Endothelial cell of umbilical vein (primary cell): ENCODE data around the gene NCAPH2. TPM values are rescaled to one million over a fixed set of nuclear protein-coding genes. Genes with fewer than 3 reads are reported as not detected.

Experiments used
- BruUV-seq: library from RNA; stranded (reverse); fragments of 400-500 nt; replicated peaks from 2 replicates; lab custom pipeline; 2021; lab: Mats Ljungman, UMichigan
- CTCF ChIA-PET: fragments of 300-600, 350-600 bp; sonication (Branson Sonifier 250); formaldehyde crosslinking; loops from one replicate; lab custom pipeline; 2021; ENCODE audit warnings: antibody characterized with exemption, inconsistent platforms; lab: Charles Lee
- POLR2A ChIA-PET: fragments of 300-600, 350-600 bp; sonication (Branson Sonifier 250); formaldehyde crosslinking; loops from one replicate; lab custom pipeline; 2021; ENCODE audit warnings: antibody characterized with exemption, inconsistent platforms; lab: Charles Lee
- DNase-seq: peaks from one replicate; pipeline ENCODE4 v3.0.0-alpha.2; 2011; ENCODE audit warnings: low read depth, low spot score
- FAIRE-seq: peaks from 2 replicates; lab custom pipeline; 2011; peaks lifted over from hg19 to GRCh38; lab: Jason Lieb, UNC
- H2AFZ ChIP-seq: 2 replicates; pipeline ENCODE4 v1.6.0; 2012; ENCODE audit warnings: low read depth, low read length, control low read depth, inconsistent platforms
- H3K27ac ChIP-seq: 2 replicates; pipeline ENCODE4 v1.5.1; 2011; ENCODE audit warnings: low read depth, mild to moderate bottlenecking, control low read depth, low read length, moderate library complexity; ENCODE audit not compliant: insufficient read depth
- H3K27me3 ChIP-seq, 2 experiments: 2 replicates each; pipeline versions ENCODE4 v1.6.0 to v1.6.1; 2011; ENCODE audit warnings: low read length in 2 of 2, mixed read lengths in 1 of 2; ENCODE audit not compliant: control insufficient read depth in 2 of 2, insufficient read depth in 2 of 2
- H3K36me3 ChIP-seq, 2 experiments: 2 replicates in 1 of 2; 3 replicates in 1 of 2; pipeline ENCODE4 v1.5.1; 2011; ENCODE audit warnings: low read length in 2 of 2, mild to moderate bottlenecking in 1 of 2, moderate library complexity in 1 of 2; ENCODE audit not compliant: control insufficient read depth in 2 of 2, insufficient read depth in 2 of 2; ENCODE audit errors: extremely low read depth in 1 of 2
- H3K4me1 ChIP-seq: 3 replicates; pipeline ENCODE4 v1.5.1; 2011; ENCODE audit warnings: mild to moderate bottlenecking, low read length; ENCODE audit not compliant: control insufficient read depth, insufficient read depth; ENCODE audit errors: extremely low read depth
- H3K4me2 ChIP-seq: 2 replicates; pipeline ENCODE4 v1.6.1; 2011; ENCODE audit warnings: low read length, control low read depth, mixed read lengths; ENCODE audit not compliant: insufficient read depth
- H3K4me3 ChIP-seq, 3 experiments: fragments of 200-600 bp in 1 of 3; sonication (generic), shearing (Covaris generic) in 1 of 3; replicated peaks in 1 of 3; 2 replicates each; pipeline ENCODE4 v1.5.1; 2011 to 2016; ENCODE audit warnings: control low read depth in 3 of 3, low read length in 3 of 3, mild to moderate bottlenecking in 2 of 3, inconsistent platforms in 1 of 3, low read depth in 1 of 3, moderate library complexity in 1 of 3; ENCODE audit not compliant: insufficient read depth in 1 of 3
- H3K79me2 ChIP-seq: 2 replicates; pipeline ENCODE4 v1.6.0; 2012; ENCODE audit warnings: low read length, inconsistent platforms; ENCODE audit not compliant: control insufficient read depth, insufficient read depth
- H3K9ac ChIP-seq: replicated peaks from 2 replicates; pipeline ENCODE3; 2011; ENCODE audit warnings: low read length, control low read depth; ENCODE audit not compliant: insufficient read depth; ENCODE audit errors: extremely low read depth
- H3K9me1 ChIP-seq: replicated peaks from 3 replicates; pipeline ENCODE4 v1.6.0; 2011; ENCODE audit warnings: mild to moderate bottlenecking, low read length; ENCODE audit not compliant: control insufficient read depth, insufficient read depth; ENCODE audit errors: extremely low read depth
- H3K9me3 ChIP-seq: replicated peaks from 2 replicates; pipeline ENCODE4 v1.5.1; 2012; ENCODE audit warnings: low read length, inconsistent platforms; ENCODE audit not compliant: control insufficient read depth, insufficient read depth
- H4K20me1 ChIP-seq: replicated peaks from 2 replicates; pipeline ENCODE3; 2011; ENCODE audit warnings: mild to moderate bottlenecking, low read length; ENCODE audit not compliant: control insufficient read depth, insufficient read depth; ENCODE audit errors: extremely low read depth
- EZH2 ChIP-seq: IDR thresholded peaks from 2 replicates; pipeline ENCODE4 v1.6.1; 2012; ENCODE audit warnings: borderline replicate concordance, low read depth, mild to moderate bottlenecking, moderate library complexity, low read length, inconsistent platforms; ENCODE audit not compliant: severe bottlenecking
- FOS ChIP-seq: IDR thresholded peaks from 2 replicates; pipeline ENCODE4 v1.6.1; 2011; ENCODE audit warnings: mild to moderate bottlenecking, low read length, moderate library complexity, borderline replicate concordance; ENCODE audit not compliant: insufficient read depth
- GATA2 ChIP-seq: IDR thresholded peaks from 2 replicates; pipeline ENCODE4 v1.7.0; 2011; ENCODE audit warnings: low read depth, mild to moderate bottlenecking, moderate library complexity, mixed read lengths, low read length; ENCODE audit not compliant: insufficient read length, insufficient read depth
- JUN ChIP-seq: IDR thresholded peaks from 2 replicates; pipeline ENCODE4 v1.6.1; 2011; ENCODE audit warnings: borderline replicate concordance, low read depth; ENCODE audit not compliant: insufficient read length, insufficient read depth
- MAX ChIP-seq: IDR thresholded peaks from 2 replicates; pipeline ENCODE4 v1.6.1; 2011; ENCODE audit not compliant: insufficient read depth, insufficient read length
- MYC ChIP-seq: IDR thresholded peaks from one replicate; pipeline ENCODE4 v1.6.1; 2011; ENCODE audit warnings: mild to moderate bottlenecking, low read depth, low read length
- POLR2A ChIP-seq: IDR thresholded peaks from 2 replicates; pipeline ENCODE4 v1.6.1; 2012; ENCODE audit warnings: low read depth, mild to moderate bottlenecking, control low read depth, low read length
- POLR2AphosphoS5 ChIP-seq: IDR thresholded peaks from 2 replicates; pipeline ENCODE4 v1.6.1; 2012; ENCODE audit warnings: low read depth, mild to moderate bottlenecking, control low read depth, low read length, moderate library complexity; ENCODE audit not compliant: insufficient read depth
- dilution Hi-C: fragments of 300-500 bp; cut with MboI; formaldehyde crosslinking; loops from one replicate; pipeline ENCODE4 v1.15.0; 2019; ENCODE audit warnings: low sequenced_read_pairs; ENCODE audit not compliant: extremely low pct_ligation_motif_present
- intact Hi-C: fragments of 100-400 bp; cut with micrococcal nuclease; formaldehyde crosslinking; loops from one replicate; pipeline ENCODE4 v1.10.0; 2022
- polyA plus RNA-seq, 4 experiments: library from polyadenylated mRNA; depleted of rRNA in 3 of 4; stranded (reverse) in 3 of 4; unstranded in 1 of 4; fragments of >200 nt; gene quantifications; 2 replicates each; pipeline versions ENCODE4 v1.2.1 to v1.2.3, GENCODE V29; 2011 to 2012; ENCODE audit warnings: missing spikeins in 1 of 4
- total RNA-seq: library from RNA; stranded (reverse); gene quantifications from 2 replicates; pipeline ENCODE4 v1.2.3, GENCODE V29; 2021
- TF ChIP-seq, protein P1 (sequence below), 2 donors: IDR thresholded peaks; 1 replicate in 1 of 2; 2 replicates in 1 of 2; pipeline ENCODE4 v1.5.1; 2011; ENCODE audit warnings: low read length in 2 of 2, mild to moderate bottlenecking in 2 of 2, moderate library complexity in 2 of 2, control low read depth in 1 of 2, inconsistent platforms in 1 of 2, low read depth in 1 of 2; ENCODE audit not compliant: insufficient read depth in 1 of 2; ENCODE audit errors: extremely low read depth in 1 of 2

Gene NCAPH2
- total and polyA plus RNA-seq, 2 donors (not counting 3 experiments of a cell fraction or from before 2014, with no cell fraction given), result 42.4 to 43.2 TPM

GRCh38 chr22:50545522-50546325 is 37.7 kb downstream of the NCAPH2 start, which contains the start of gene KLHDC7B:
TSS of gene KLHDC7B (plus strand) at chr22:50545899. CDS start at chr22:50546244, 345 bp downstream.
- TF ChIP-seq EZH2 (no peak), POLR2AphosphoS5 (no peak), MYC (no peak), FOS (no peak), MAX (no peak), JUN (no peak), GATA2 (no peak), POLR2A (no peak)
- TF ChIP-seq, protein P1, sequence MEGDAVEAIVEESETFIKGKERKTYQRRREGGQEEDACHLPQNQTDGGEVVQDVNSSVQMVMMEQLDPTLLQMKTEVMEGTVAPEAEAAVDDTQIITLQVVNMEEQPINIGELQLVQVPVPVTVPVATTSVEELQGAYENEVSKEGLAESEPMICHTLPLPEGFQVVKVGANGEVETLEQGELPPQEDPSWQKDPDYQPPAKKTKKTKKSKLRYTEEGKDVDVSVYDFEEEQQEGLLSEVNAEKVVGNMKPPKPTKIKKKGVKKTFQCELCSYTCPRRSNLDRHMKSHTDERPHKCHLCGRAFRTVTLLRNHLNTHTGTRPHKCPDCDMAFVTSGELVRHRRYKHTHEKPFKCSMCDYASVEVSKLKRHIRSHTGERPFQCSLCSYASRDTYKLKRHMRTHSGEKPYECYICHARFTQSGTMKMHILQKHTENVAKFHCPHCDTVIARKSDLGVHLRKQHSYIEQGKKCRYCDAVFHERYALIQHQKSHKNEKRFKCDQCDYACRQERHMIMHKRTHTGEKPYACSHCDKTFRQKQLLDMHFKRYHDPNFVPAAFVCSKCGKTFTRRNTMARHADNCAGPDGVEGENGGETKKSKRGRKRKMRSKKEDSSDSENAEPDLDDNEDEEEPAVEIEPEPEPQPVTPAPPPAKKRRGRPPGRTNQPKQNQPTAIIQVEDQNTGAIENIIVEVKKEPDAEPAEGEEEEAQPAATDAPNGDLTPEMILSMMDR (IDR thresholded peaks at IDR 0.05; ENCODE audit: extremely low read depth in 1 of 2, insufficient read depth in 1 of 2, low read depth in 1 of 2, low read length in 2 of 2), result no peak
- dilution Hi-C loops, result no loop called here
- Histone ChIP-seq H3K4me1 (no peaks in the 10 kb centered on the region), H3K9ac (no peak within 1 kb of the TSS), H4K20me1 (no peaks in the 10 kb centered on the region), H3K4me3 (no peak within 1 kb of the TSS), H3K4me2 (no peak within 1 kb of the TSS), H3K9me3 (no peaks in the 10 kb centered on the region), H3K27me3 (peaks cover 27 to 40% of the 10 kb centered on the region in 2 experiments), H3K79me2 (no peaks in the 10 kb centered on the region), H3K27ac (no peak within 1 kb of the TSS), H2AFZ (no peak within 1 kb of the TSS), H3K36me3 (no peaks in the 10 kb centered on the region), H3K9me1 (no peaks in the 10 kb centered on the region)
- DNase-seq (no peak), FAIRE-seq (no peak)
- BruUV-seq, result no TSS peak
- ChIA-PET CTCF (interaction anchor here (0.5 to 2.3 kb wide), 3 partner anchors 17 to 20 kb away, joined by 3 to 9 read pairs (median 7); partner anchors contain the start of genes SCO2 and SYCE3), POLR2A (no interaction called here)
- intact Hi-C loops, result loop anchor here (2.0 kb wide), 1 partner anchor 15 kb away; no protein-coding TSS in a partner anchor
